Endothelial cell of umbilical vein (primary cell): ENCODE results near the gene AGAP5.

Source experiments
- CTCF ChIP-seq, 2 donors: IDR thresholded peaks; 1 replicate in 1 of 2; 2 replicates in 1 of 2; pipeline ENCODE4 v1.5.1; 2011; ENCODE audit warnings: low read length in 2 of 2, mild to moderate bottlenecking in 2 of 2, moderate library complexity in 2 of 2, control low read depth in 1 of 2, inconsistent platforms in 1 of 2, low read depth in 1 of 2; ENCODE audit not compliant: insufficient read depth in 1 of 2; ENCODE audit errors: extremely low read depth in 1 of 2
- POLR2A ChIP-seq: IDR thresholded peaks from 2 replicates; pipeline ENCODE4 v1.6.1; 2012; ENCODE audit warnings: low read depth, mild to moderate bottlenecking, control low read depth, low read length

GRCh38 chr10:73635781-73636180 is 62.1 kb downstream of the AGAP5 start:
- TF ChIP-seq CTCF (IDR thresholded peaks at IDR 0.05; ENCODE audit: extremely low read depth in 1 of 2, insufficient read depth in 1 of 2, low read depth in 1 of 2, low read length in 2 of 2) = no peak
- TF ChIP-seq POLR2A = no peak
